SU-DHL-6 (cell line): ENCODE measurements around the gene APOB.

Source experiments
- EZH2phosphoT487 ChIP-seq: fragments of 200-600 bp; sonication (generic), shearing (Covaris generic); conservative IDR thresholded peaks from 2 replicates; pipeline ENCODE4 v1.6.1; 2018; ENCODE audit warnings: mild to moderate bottlenecking, antibody characterized with exemption, low read length, moderate library complexity, mixed read lengths
- TF ChIP-seq, protein P1 (sequence below): fragments of 200-600 bp; sonication (generic); IDR thresholded peaks from one replicate; pipeline ENCODE4 v1.5.1; 2017; ENCODE audit warnings: antibody characterized with exemption, mild to moderate bottlenecking, low read length, moderate library complexity; ENCODE audit not compliant: insufficient read depth, poor library complexity, severe bottlenecking

DNA sequence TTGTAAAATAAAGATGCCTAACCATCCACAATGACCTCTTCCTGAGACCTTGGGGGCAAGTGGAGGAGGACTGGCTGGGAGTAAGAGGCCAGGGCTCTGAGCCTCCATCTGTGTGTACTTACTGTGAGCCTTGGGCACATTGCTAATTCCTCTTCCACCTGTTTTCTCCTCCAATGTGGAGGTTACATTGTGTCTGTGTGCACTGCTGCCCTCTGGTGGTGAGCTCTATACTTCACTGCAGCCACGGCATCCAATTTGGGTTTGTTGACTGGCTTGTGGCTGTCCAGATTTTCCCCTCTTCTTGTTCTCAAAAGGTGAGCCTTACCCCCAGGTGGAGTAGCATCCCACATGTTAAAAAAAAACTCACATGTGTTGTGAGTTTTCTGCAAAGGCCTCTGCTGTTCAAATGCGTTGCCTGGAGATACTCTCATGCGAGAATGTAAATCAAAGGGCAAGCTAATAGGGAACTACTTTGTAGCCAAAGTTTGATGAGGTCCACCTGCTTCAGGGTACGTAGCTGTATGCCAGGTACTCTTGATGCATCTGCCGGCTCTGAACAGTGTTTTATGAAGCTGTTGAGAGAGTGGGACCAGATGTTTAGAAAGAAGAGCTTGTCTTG lies 80.8 kb downstream of the APOB start:
- TF ChIP-seq, protein P1, sequence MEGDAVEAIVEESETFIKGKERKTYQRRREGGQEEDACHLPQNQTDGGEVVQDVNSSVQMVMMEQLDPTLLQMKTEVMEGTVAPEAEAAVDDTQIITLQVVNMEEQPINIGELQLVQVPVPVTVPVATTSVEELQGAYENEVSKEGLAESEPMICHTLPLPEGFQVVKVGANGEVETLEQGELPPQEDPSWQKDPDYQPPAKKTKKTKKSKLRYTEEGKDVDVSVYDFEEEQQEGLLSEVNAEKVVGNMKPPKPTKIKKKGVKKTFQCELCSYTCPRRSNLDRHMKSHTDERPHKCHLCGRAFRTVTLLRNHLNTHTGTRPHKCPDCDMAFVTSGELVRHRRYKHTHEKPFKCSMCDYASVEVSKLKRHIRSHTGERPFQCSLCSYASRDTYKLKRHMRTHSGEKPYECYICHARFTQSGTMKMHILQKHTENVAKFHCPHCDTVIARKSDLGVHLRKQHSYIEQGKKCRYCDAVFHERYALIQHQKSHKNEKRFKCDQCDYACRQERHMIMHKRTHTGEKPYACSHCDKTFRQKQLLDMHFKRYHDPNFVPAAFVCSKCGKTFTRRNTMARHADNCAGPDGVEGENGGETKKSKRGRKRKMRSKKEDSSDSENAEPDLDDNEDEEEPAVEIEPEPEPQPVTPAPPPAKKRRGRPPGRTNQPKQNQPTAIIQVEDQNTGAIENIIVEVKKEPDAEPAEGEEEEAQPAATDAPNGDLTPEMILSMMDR, result peak; percentile 86
- no peak for TF ChIP-seq EZH2phosphoT487
